Osteoblast (primary cell): Measurements from ENCODE around the gene TMEM108. TPM values are rescaled to one million over a fixed set of nuclear protein-coding genes. Genes with fewer than 3 reads are reported as not detected.
A peak's percentile ranks its signal among the peaks of the same experiment; 100 is the strongest.

ENCODE experiments used
- DNase-seq: peaks from one replicate; pipeline ENCODE4 v3.0.0; 2011; ENCODE audit warnings: low spot score, mixed read lengths; ENCODE audit not compliant: insufficient read length; ENCODE audit errors: missing footprints
- H2AFZ ChIP-seq: 2 replicates; pipeline ENCODE4 v1.6.0; 2011; ENCODE audit warnings: mild to moderate bottlenecking, low read length
- H3K27ac ChIP-seq: 2 replicates; pipeline ENCODE4 v1.5.1; 2011; ENCODE audit warnings: mild to moderate bottlenecking, low read depth, low read length, moderate library complexity
- H3K27me3 ChIP-seq: 2 replicates; pipeline ENCODE4 v1.6.0; 2012; ENCODE audit warnings: mild to moderate bottlenecking, control low read depth, inconsistent platforms, low read length, moderate library complexity; ENCODE audit not compliant: insufficient read depth
- H3K36me3 ChIP-seq: 2 replicates; pipeline ENCODE4 v1.5.1; 2011; ENCODE audit warnings: mild to moderate bottlenecking, low read length, control low read depth, moderate library complexity; ENCODE audit not compliant: insufficient read depth
- H3K4me1 ChIP-seq: 2 replicates; pipeline ENCODE4 v1.5.1; 2011; ENCODE audit warnings: mild to moderate bottlenecking, low read length, control low read depth, moderate library complexity; ENCODE audit not compliant: insufficient read depth
- H3K4me2 ChIP-seq: 2 replicates; pipeline ENCODE4 v1.6.0; 2011; ENCODE audit warnings: mild to moderate bottlenecking, low read length; ENCODE audit not compliant: insufficient read depth
- H3K4me3 ChIP-seq: fragments of 200-600 bp; sonication (generic); 3 replicates; pipeline ENCODE4 v1.5.1; 2012; ENCODE audit warnings: mild to moderate bottlenecking, low read length, inconsistent platforms; ENCODE audit not compliant: insufficient read depth
- H3K79me2 ChIP-seq: 2 replicates; pipeline ENCODE4 v1.6.0; 2012; ENCODE audit warnings: mild to moderate bottlenecking, low read length, control low read depth, inconsistent platforms; ENCODE audit not compliant: insufficient read depth
- H3K9me3 ChIP-seq: 2 replicates; pipeline ENCODE4 v1.5.1; 2011; ENCODE audit warnings: low read depth, low read length, control low read depth
- H4K20me1 ChIP-seq: 2 replicates; pipeline ENCODE4 v1.6.0; 2012; ENCODE audit warnings: mild to moderate bottlenecking, low read length, control low read depth; ENCODE audit not compliant: insufficient read depth
- CTCF ChIP-seq: IDR thresholded peaks from 2 replicates; pipeline ENCODE4 v1.5.1; 2011; ENCODE audit warnings: mild to moderate bottlenecking, low read depth, low read length, moderate library complexity; ENCODE audit errors: extremely low read depth
- total RNA-seq: library from RNA; depleted of rRNA; stranded (reverse); fragments of >200 nt; gene quantifications from 2 replicates; pipeline ENCODE4 v1.2.3, GENCODE V29; 2012

Gene TMEM108
- total RNA-seq, 1 donor, result 0.36 TPM

- H3K4me1 ChIP-seq, result no peaks in the 10 kb centered on the region
- H3K27ac ChIP-seq, result no peak overlapping the region
- no peaks in the 10 kb centered on the region for H3K36me3 ChIP-seq
- DNase-seq, result no peak
- H4K20me1 ChIP-seq, result no peaks in the 10 kb centered on the region
- no peaks in the 10 kb centered on the region for H3K79me2 ChIP-seq
- no peaks in the 10 kb centered on the region for H3K9me3 ChIP-seq
- TF ChIP-seq CTCF, result no peak
- H3K27me3 ChIP-seq, result no peaks in the 10 kb centered on the region
- no peak overlapping the region for H2AFZ ChIP-seq
- no peak overlapping the region for H3K4me2 ChIP-seq
- no peak overlapping the region for H3K4me3 ChIP-seq
Measured at GRCh38 chr3:133283958-133284807, 246.0 kb downstream of the TMEM108 start.

DNA sequence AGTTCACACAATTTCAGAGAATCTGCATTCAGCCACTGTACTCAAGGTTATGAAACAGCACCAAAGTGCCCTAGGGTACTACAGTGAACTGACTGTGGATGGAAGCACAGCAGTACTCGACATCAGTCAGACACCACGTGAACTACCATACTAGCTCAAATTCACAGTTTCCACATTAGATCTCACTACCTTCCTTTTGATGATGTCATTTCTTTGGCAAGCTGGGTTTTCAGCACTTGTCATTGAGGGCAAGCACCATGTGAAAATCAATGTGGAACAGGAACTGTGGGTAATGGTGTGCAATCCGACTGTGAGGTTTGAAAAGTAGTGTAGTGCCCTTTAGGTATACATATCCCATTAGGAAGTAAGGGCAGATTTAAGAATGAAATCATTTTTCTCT is 251.1 kb downstream of the TMEM108 start:
- Histone ChIP-seq H3K27ac (no peak overlapping the region), H3K79me2 (no peaks in the 10 kb centered on the region), H3K4me3 (no peak overlapping the region), H2AFZ (no peak overlapping the region), H3K9me3 (no peaks in the 10 kb centered on the region), H4K20me1 (no peaks in the 10 kb centered on the region), H3K4me2 (no peak overlapping the region), H3K4me1 (peaks cover 10% of the 10 kb centered on the region), H3K27me3 (no peaks in the 10 kb centered on the region), H3K36me3 (no peaks in the 10 kb centered on the region)
- DNase-seq, result no peak
- TF ChIP-seq CTCF, result no peak

DNA sequence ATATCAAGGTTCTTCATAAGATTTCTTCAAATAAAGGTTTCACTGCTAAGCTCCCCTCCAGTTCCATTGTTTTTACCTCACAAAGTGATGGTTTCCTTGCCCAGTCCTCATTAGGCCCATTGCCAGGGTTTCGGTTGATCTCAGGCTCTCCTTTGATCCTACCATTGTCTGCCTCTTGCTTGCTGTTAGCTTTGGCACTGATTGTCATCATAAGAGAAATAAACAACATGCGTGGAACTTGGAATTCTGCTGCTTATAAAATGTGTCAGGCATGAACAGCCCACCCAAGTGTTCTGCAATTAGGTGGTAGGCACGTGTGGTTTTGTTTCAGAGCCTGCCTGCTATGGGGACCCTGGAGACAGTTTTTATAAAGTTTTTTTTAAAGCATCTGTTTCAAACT is 254.1 kb downstream of the TMEM108 start:
- no peaks in the 10 kb centered on the region for H4K20me1 ChIP-seq
- no peak overlapping the region for H3K4me3 ChIP-seq
- no peaks in the 10 kb centered on the region for H3K79me2 ChIP-seq
- H3K4me1 ChIP-seq, result peaks cover 22% of the 10 kb centered on the region
- no peaks in the 10 kb centered on the region for H3K27me3 ChIP-seq
- H2AFZ ChIP-seq, result no peak overlapping the region
- no peak for TF ChIP-seq CTCF
- DNase-seq, result no peak
- no peaks in the 10 kb centered on the region for H3K9me3 ChIP-seq
- no peaks in the 10 kb centered on the region for H3K36me3 ChIP-seq
- no peak overlapping the region for H3K4me2 ChIP-seq
- H3K27ac ChIP-seq, result no peak overlapping the region

DNA sequence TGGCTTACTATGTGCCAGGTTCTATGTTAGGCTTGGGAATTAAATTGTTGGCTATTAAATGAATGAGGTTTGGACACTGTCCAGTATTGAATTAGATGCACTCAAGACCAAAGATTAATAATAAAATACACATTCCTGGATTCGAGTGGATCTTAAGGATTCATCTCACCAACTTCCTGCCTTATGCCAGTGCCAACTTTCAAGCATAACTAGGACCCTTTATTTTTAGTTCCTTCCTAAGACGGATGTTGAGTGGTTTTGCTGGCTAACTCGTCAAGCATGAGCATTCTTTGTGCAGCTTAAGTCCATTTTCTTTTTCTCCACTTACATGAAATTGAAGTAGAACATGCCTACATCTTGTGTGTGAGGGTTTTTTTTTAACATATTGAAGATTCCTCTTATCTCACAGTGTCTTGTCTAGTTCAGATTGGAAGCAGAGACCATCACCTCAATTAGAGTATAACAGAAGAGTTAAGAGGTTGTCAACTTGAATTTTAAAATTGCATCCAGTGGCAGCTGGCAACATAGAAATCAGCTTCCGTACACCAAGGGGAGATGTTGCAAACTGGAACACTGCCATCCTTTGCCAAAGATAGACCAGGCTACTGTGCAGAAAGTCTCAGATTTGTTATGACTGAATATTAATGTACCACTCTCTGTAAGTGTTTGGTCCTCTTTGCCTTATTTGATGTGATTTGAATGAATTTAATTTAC is 255.4 kb downstream of the TMEM108 start:
- no peak for DNase-seq
- Histone ChIP-seq H3K4me1 (peaks cover 22% of the 10 kb centered on the region), H3K36me3 (no peaks in the 10 kb centered on the region), H3K79me2 (no peaks in the 10 kb centered on the region), H3K4me2 (no peak overlapping the region), H4K20me1 (no peaks in the 10 kb centered on the region), H2AFZ (peak overlapping the region; percentile 28), H3K27me3 (no peaks in the 10 kb centered on the region), H3K4me3 (no peak overlapping the region), H3K27ac (no peak overlapping the region), H3K9me3 (no peaks in the 10 kb centered on the region)
- no peak for TF ChIP-seq CTCF
